Activated T-cell treated with anti-CD3 and anti-CD28 coated beads for 24 hours (primary cell): ENCODE data around the gene AUH.

ENCODE experiments used
- DNase-seq: peaks from one replicate; pipeline ENCODE4 v3.0.0-alpha.2; 2020; ENCODE audit warnings: low read depth

AUH gene

DNA sequence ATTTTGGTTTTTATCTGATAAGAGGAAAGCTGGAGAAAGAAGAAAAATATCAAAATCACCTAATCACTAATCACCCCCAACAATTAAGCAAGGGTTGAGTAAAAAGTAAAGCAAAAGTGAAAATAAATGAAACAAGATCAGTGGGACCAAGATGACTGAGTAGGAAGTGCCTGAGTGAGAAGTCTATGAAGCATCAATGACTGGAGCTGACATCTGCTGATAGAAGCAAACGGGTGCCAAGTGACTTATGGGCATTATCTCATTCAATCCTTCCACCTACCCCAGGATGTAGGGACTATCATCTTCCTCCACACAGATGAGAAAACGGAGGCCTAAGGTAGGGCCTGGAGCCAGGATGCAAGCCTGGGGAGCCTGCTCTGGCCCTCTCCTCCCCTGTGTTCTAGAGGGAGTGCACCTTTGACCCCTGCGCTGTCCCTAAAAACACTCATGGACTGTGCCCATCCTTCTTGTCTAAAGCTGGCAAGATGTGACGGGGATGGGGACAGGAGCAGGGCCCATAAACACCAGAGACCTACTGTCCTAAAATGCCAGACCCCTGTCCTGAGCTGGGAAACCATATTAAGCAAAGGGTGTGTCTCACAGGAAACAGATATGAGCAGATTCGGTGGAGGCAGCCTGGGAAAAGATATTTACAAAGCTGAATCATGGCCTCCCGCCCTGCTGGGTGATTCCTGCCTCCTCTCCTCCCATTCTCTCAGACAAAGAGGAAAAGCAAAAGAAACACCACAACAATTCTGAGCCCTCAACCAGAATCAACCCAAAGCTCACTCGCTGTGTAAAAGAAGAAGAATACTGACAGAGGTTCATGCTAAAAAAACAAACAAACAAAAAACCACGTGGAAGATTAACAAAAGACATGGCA, 116.0 kb downstream of the AUH start:
- DNase-seq = no peak

- no peak for DNase-seq
Observed at GRCh38 chr9:91243029-91243428, 118.7 kb downstream of the AUH start.

GRCh38 chr9:91241909-91242308, 119.8 kb downstream of the AUH start:
- DNase-seq = no peak

DNA sequence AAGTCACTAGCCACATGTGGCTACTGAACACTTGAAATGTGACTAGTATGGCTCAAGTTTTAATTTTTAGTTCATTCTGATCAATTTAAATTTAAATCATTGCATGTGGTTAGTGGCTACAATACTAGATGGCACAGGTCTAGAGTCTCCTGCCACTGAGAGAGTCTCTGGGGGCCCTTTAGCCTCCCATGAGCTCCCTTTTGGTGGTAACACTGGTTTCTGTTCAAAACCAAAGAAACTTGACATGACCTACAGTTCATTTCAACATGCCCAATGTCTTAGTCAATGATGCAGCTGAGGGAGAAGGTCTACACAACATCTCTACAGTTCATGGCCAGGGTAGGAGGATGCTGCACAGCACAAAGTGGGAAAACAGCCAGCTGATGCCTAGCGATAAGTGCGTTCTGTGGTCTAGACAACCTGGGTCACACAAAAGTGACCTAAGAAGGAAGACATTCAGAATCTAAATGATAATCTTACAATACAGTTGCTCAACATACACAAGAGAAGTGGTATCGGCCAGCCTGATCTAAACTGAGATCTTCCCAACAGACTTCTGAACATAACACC, 121.0 kb downstream of the AUH start:
- no peak for DNase-seq

GRCh38 chr9:91239367-91240111, 122.2 kb downstream of the AUH start:
- DNase-seq = no peak

GRCh38 chr9:91234523-91234922, 127.2 kb downstream of the AUH start:
- no peak for DNase-seq

DNA sequence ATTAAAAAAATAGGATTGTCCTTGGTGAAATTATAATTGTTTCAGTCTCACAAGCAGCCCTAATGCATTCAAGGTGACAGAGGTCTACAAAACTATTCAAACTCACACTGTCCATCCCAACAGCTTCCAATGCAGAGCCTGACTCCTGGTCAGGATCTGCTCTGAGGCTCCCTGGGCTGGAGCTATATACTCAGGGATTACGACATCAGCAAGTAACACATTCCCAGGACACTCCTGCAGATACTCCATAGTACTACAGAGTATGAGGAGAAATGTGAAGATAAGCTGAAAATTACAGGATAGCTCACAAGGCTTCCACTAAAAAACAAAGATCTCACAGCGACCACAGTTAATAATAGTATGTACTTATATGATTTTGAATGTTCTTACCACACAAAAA, 130.1 kb downstream of the AUH start:
- DNase-seq = no peak

GRCh38 chr9:91223000-91223399, 138.7 kb downstream of the AUH start:
- no peak for DNase-seq

- DNase-seq = no peak
Observed at GRCh38 chr9:91222457-91222856, 139.3 kb downstream of the AUH start.

DNA sequence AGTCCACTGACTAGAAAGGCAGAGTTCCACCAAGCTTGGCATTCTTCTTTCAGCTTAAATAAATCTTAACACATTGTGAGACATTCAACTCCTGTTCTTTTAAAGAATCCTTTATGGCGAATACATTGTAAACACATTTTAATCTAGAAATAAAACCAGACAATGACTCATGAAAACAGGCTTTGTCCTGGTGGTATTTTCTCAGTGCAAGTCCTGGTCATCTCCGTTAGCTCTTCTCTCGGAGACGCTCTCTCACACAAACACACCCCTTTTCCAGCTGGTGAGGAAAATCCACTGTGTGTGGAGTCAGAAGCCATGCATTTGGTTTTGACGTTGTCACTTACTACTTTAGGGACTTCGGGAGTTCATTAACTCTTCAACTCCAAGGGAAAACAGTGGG, 140.4 kb downstream of the AUH start:
- DNase-seq = no peak

DNA sequence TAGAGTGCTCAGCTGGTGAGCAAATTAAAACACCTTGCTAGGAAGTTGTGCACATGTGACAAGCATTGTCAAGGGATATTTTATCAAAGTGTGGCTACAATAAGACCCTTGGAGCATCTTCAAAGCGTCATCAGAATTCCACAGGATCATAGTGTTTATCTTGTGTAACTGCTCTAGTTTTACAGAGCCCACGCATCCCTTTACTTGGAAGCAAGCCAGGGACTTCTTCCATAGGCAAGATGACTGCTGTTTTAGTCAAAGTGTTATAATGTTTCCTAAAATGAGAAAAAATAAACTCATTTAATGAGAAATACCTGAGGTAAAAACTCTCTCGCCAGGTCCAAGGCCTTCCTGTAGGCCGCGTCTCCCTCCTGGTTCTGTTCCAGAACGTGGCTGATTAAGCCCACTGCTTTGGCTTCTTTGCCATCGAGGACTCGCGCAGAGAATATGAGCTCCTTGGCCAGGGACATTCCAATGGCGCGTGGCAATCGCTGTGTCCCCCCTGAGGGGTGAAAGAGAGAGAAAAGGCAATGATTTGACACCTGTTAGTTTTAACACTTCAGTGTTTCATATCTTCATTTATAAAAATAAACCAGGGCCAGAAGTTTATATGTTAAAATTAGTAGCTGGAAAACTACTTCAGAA, 141.1 kb downstream of the AUH start:
- no peak for DNase-seq

- no peak for DNase-seq
Observed at GRCh38 chr9:91220021-91220420, 141.7 kb downstream of the AUH start.

GRCh38 chr9:91219557-91219956, 142.2 kb downstream of the AUH start:
- DNase-seq = no peak

GRCh38 chr9:91217388-91217787, 144.3 kb downstream of the AUH start:
- no peak for DNase-seq

- DNase-seq = no peak
Observed at GRCh38 chr9:91214867-91215266, 146.9 kb downstream of the AUH start.

GRCh38 chr9:91214086-91214485, 147.6 kb downstream of the AUH start:
- no peak for DNase-seq

DNA sequence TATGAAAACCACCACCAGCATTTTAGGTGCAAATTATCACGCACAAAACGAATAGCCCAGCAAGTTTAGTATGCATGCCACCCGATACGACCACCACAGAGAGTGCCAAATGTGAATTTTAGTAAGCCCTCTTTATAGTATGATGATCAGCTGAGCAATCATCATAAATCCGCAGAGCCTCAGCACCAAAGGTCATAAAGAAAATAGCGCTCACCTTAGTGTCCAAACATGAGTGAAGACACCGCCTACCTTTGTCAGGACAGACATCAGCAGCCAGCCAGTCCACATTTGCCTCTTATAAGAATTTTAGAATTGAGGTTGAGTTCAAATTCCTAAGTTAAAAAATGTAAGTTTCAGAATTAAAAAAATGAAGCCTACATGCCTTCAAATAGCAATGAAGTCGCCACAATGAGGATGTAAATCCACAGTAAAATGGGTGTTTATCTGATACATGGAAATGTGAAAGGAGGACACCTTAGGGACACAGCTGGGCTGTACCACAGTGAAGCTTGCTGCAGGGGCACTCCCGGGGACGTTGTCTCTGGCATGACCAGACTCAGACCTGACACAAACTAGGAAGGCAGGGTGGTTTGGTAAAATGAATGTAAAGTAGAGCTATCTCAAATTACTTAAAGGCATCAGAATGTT, 149.0 kb downstream of the AUH start:
- DNase-seq = no peak

GRCh38 chr9:91211919-91212318, 149.8 kb downstream of the AUH start:
- DNase-seq = peak; percentile 32

DNA sequence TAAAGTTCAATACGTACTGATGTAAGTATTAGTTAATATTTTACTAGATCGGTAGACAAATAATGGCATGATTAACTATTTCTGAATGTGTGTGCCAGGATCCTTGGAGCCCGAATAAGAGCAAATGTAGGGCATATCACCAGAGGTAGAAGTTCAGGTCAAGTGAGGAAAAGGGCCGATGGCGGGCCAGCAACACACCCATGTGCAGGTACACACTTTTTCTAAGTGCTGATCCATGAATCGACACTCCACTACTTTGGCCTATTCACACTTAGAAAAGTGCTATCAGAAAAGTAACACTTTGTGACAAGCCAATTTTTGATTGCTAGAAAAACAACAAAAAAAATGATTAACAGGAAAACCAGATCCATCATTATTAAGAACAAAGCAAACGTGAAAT, 150.3 kb downstream of the AUH start:
- no peak for DNase-seq

GRCh38 chr9:91210318-91210717, 151.4 kb downstream of the AUH start:
- DNase-seq = no peak

- no peak for DNase-seq
Observed at GRCh38 chr9:91208837-91209236, 152.9 kb downstream of the AUH start.

- DNase-seq = no peak
Observed at GRCh38 chr9:91208419-91208745, 153.3 kb downstream of the AUH start.
